HFF-Myc (cell line): ENCODE measurements around the gene TTC13.
"Not testable (repeated sequence)": the region's sequence is repeated elsewhere in the genome, so short reads cannot be mapped to it uniquely, and the experiment has no call there.

Experiments
- DNase-seq: peaks from one replicate; pipeline ENCODE4 v3.0.0-alpha.2; 2011; ENCODE audit warnings: low read depth; ENCODE audit errors: extremely low read depth
- H3K4me3 ChIP-seq: replicated peaks from 2 replicates; pipeline ENCODE4 v1.5.1; 2011; ENCODE audit warnings: low read depth, mild to moderate bottlenecking, control low read depth, low read length
- TF ChIP-seq, protein P1 (sequence below): IDR thresholded peaks from 2 replicates; pipeline ENCODE4 v1.5.1; 2012; ENCODE audit warnings: mild to moderate bottlenecking, low read depth, low read length, control low read depth; ENCODE audit errors: missing control alignments

Gene TTC13

DNA sequence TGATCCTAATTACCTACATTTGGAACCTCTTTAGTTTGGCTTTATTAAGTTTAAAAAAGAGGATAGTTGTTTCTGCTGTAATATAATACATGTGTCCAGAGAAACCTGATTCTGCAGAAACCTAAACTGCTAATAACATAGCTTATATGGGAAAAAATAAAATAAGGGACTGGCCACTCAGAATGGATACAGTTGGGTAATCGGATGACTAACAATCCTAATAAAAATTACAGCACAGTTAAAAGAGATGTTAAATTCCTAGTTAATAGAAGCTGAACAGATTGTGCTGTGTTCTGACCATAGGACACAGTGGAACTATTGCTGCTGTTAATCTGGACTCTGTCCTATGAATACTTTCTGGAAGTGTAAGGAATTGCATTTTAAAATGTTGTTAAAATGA lies 16.2 kb upstream of the TTC13 start:
- no peak overlapping the region for H3K4me3 ChIP-seq
- no peak for DNase-seq
- TF ChIP-seq, protein P1, sequence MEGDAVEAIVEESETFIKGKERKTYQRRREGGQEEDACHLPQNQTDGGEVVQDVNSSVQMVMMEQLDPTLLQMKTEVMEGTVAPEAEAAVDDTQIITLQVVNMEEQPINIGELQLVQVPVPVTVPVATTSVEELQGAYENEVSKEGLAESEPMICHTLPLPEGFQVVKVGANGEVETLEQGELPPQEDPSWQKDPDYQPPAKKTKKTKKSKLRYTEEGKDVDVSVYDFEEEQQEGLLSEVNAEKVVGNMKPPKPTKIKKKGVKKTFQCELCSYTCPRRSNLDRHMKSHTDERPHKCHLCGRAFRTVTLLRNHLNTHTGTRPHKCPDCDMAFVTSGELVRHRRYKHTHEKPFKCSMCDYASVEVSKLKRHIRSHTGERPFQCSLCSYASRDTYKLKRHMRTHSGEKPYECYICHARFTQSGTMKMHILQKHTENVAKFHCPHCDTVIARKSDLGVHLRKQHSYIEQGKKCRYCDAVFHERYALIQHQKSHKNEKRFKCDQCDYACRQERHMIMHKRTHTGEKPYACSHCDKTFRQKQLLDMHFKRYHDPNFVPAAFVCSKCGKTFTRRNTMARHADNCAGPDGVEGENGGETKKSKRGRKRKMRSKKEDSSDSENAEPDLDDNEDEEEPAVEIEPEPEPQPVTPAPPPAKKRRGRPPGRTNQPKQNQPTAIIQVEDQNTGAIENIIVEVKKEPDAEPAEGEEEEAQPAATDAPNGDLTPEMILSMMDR = no peak

- no peak overlapping the region for H3K4me3 ChIP-seq
- TF ChIP-seq, protein P1 = no peak
- no peak for DNase-seq
These were observed 13.6 kb upstream of the TTC13 start for GRCh38 chr1:230992100-230992774.

DNA sequence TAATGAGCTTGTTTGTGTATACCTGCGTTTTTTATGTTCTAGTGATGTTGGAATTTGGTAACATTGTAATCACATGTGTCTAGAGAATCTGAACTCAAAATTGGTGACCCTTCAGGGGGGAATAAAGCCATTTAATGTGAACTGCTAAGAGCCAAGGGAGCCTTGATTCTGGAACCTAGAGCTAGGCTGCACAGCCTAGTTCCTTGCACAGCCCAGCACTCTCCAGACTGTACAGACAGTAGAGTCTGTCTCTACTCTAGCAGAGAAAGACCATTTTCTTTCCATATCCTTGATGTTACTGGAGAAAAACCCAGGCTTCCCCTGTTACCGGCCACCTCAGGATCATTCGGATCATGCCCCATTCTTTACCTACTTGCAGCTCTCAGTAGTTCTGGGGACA lies 8.8 kb upstream of the TTC13 start:
- TF ChIP-seq, protein P1 = no peak
- no peak overlapping the region for H3K4me3 ChIP-seq
- no peak for DNase-seq

DNA sequence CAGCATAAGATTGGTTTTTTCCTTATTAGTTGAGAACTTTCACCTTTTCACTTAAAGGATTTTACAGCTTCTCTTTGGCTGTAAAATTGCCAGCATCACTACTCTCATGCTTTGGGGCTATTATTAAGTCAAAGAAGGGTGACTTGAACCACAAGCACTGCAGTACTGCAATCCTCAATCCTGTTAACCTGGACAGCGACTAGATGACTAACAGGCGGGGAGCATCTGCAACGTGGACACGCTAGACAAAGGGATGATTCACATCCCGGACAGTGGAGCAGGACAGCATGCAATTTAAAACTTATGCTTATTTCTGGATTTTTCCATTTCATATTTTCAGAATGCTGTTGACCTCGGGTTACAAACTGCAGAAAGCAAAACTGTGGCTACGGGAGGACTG lies 8.3 kb upstream of the TTC13 start:
- H3K4me3 ChIP-seq = no peak overlapping the region
- TF ChIP-seq, protein P1 = no peak
- peak; percentile 48 for DNase-seq

GRCh38 chr1:230985711-230986110 lies 7.0 kb upstream of the TTC13 start:
- no peak overlapping the region for H3K4me3 ChIP-seq
- DNase-seq = no peak
- TF ChIP-seq, protein P1 = no peak

DNA sequence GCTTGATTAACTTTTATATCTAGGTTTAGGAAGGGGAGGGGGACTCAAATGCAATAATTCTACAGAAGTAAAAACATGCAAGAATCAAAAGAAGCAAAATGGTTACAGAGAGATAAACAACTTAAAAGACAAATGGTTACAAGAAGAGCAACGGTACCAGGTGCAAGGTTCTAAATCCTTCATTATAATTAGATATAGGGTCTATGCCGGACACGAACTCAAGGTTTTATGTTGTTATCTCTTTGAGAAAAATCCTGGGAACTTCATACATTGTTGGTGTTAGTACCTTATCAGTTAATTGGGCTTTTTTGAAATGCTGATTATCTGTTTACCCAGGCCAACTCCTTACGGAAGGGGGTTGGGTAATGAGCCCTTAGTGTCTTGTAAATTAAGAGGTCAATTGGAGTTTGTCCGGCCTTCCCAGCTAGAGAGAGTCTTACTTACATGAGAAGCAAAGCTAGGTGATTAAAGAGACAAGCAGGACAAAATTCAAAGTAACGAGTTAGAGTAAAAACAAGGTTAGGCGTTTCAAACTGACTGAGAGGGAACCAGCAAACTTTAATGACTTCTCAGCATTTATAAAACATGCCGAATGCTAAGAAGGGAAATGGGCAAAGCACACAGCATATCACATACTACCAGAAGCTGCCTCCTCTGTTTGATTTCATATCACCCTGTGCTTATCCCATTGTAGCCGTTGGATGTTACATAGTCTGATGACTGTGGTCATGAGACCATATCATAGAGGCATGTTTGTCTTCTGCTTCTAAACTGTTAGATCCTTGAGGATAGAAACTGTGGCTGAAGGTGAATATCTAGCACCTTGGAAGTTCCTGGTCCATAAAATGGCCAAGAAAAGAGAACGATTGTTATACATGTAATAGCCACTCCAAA lies 6.2 kb upstream of the TTC13 start:
- DNase-seq, H3K4me3 ChIP-seq: not testable (repeated sequence)

DNA sequence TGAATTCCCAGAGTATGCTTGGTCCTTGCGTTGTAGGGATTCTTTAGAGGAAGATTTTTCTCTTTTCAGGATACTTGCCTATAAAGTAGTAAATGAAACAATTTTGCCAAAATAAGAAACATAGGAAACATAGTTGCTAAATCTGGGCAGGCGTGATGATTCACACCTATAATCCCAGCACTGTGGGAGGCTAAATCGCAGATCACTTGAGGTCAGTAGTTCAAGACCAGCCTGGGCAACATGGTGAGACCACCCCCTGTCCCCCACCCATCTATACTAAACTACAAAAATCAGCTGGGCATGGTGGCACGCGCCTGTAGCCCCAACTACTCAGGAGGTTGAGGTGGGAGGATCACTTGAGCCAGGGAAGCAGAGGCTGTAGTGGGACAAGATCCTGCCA lies 5.2 kb upstream of the TTC13 start:
- DNase-seq = no peak
- H3K4me3 ChIP-seq = no peak overlapping the region
- TF ChIP-seq, protein P1 = no peak
